Upper lobe of right lung (tissue), 1 donor: ENCODE data around the gene CYP4V2. TPM values are rescaled to one million over a fixed set of nuclear protein-coding genes. Genes with fewer than 3 reads are reported as not detected.
A peak's percentile ranks its signal among the peaks of the same experiment; 100 is the strongest.

Experiments
- ATAC-seq: fragments of 200-7000 bp; cut with Tn5 transposase; one replicate; pipeline ENCODE4 v1.9.1; 2020; ENCODE audit warnings: mild to moderate bottlenecking, moderate library complexity
- DNase-seq: peaks from one replicate; pipeline ENCODE4 v3.0.0-alpha.2; 2020
- H3K27ac ChIP-seq: fragments of 200-600 bp; one replicate; pipeline ENCODE4 v1.8.0; 2022
- H3K27me3 ChIP-seq: fragments of 200-600 bp; one replicate; pipeline ENCODE4 v1.8.0; 2022; ENCODE audit warnings: mild to moderate bottlenecking
- H3K36me3 ChIP-seq: fragments of 200-600 bp; one replicate; pipeline ENCODE4 v1.8.0; 2022
- H3K4me1 ChIP-seq: fragments of 200-600 bp; one replicate; pipeline ENCODE4 v1.8.0; 2022
- H3K4me3 ChIP-seq: fragments of 200-600 bp; one replicate; pipeline ENCODE4 v1.8.0; 2022; ENCODE audit warnings: mild to moderate bottlenecking
- H3K9me3 ChIP-seq: fragments of 200-600 bp; one replicate; pipeline ENCODE4 v1.8.0; 2022
- intact Hi-C: fragments of 100-400 bp; cut with DNase I; formaldehyde crosslinking; loops from one replicate; pipeline ENCODE4 v1.11.0; 2022
- total RNA-seq: library from RNA; stranded (reverse); fragmentation: NEBNext Ultra II Directional; extraction: Animal tissue kit (Norgen Biotek cat#: 25700); gene quantifications from one replicate; pipeline ENCODE4 v1.2.1, GENCODE V29; 2021
- TF ChIP-seq, protein P1 (sequence below): fragments of 200-600 bp; IDR thresholded peaks from one replicate; pipeline ENCODE4 v1.8.0; 2022; ENCODE audit warnings: antibody characterized with exemption
- donor health status: DM: no; HTN: yes; CAD: no; lungs with severe emphysema.

The CYP4V2 gene
- total RNA-seq, 1 donor from 2014 or later: 35.4 TPM

DNA sequence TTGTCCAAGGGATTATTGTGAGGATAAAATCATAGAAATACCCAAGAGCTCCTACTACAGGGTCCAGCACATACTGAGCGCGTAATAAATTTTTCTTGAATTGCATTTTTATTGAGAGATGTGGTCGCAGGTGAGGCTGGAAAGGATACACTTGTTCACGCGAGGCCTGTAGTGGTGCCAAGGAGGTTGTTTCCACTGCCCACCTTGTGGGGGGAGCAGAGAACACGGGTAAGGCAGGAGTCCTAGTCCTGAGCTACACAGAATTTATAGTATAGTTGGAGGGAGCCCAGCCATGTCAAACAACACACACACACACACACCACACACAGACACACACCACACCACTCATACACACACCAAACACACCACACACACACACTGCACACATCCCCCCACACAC lies 31.8 kb upstream of the CYP4V2 start:
- intact Hi-C loops: no loop called here
- H3K27ac ChIP-seq: no peak overlapping the region
- H3K9me3 ChIP-seq: no peaks in the 10 kb centered on the region
- peaks cover 7% of the 10 kb centered on the region for H3K36me3 ChIP-seq
- DNase-seq: no peak
- H3K27me3 ChIP-seq: no peaks in the 10 kb centered on the region
- peak; percentile 12 for ATAC-seq
- H3K4me1 ChIP-seq: no peaks in the 10 kb centered on the region
- TF ChIP-seq, protein P1, sequence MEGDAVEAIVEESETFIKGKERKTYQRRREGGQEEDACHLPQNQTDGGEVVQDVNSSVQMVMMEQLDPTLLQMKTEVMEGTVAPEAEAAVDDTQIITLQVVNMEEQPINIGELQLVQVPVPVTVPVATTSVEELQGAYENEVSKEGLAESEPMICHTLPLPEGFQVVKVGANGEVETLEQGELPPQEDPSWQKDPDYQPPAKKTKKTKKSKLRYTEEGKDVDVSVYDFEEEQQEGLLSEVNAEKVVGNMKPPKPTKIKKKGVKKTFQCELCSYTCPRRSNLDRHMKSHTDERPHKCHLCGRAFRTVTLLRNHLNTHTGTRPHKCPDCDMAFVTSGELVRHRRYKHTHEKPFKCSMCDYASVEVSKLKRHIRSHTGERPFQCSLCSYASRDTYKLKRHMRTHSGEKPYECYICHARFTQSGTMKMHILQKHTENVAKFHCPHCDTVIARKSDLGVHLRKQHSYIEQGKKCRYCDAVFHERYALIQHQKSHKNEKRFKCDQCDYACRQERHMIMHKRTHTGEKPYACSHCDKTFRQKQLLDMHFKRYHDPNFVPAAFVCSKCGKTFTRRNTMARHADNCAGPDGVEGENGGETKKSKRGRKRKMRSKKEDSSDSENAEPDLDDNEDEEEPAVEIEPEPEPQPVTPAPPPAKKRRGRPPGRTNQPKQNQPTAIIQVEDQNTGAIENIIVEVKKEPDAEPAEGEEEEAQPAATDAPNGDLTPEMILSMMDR: no peak
- no peak overlapping the region for H3K4me3 ChIP-seq

DNA sequence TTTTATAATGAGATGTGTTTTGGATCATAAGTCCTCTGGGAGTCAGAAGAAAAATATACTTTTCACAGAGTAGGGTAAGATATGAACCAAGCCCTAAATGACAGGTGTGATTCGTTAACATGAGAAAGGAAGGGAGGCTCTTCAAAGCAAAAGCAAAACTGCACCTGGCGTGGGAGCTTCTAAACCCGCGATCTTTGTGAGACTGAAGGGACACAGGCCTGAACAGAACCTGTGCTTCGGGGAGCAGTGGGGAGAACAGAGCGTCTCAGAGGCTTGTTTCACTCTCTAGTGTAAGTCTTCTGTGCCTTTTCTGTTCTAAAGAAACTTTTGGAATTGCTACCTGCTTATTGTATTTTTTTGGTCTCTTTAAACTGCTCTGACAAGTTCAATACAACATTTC lies 30.2 kb upstream of the CYP4V2 start:
- ATAC-seq (no peak), DNase-seq (no peak)
- TF ChIP-seq, protein P1: no peak

DNA sequence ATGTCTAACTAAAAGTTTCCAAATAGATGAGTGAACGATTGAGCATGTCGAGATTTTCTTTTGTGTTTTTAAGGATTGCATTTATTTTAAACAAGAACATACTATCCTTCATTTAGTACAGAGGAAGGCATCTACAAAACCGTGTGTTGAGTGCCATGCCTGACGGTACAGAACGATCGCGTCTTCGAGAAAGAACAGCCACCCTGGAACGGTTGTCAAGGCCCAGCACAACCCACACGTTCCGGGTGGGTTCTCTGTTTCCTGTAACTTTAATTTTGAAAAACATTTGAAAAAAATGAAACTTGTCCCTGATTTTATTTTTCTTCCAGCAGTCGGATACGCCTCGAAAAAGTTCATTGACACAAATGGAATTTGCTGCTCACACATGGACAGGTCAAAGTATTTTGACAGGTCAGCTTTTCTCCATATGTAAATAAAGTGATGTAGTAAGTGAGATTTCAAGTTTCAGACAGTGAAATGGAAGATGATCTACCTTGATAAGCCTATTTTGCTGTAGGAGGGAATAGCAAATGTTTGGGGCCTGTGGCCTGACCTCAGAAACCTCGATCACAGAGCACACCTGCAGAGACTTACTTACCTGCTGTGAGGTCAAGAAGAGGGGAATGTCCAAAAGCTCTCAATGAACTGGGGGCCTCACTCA lies 24.4 kb upstream of the CYP4V2 start:
- DNase-seq (no peak), ATAC-seq (no peak)
- Histone ChIP-seq H3K4me3 (no peak overlapping the region), H3K27me3 (no peaks in the 10 kb centered on the region), H3K4me1 (no peaks in the 10 kb centered on the region), H3K9me3 (no peaks in the 10 kb centered on the region), H3K36me3 (no peaks in the 10 kb centered on the region), H3K27ac (no peak overlapping the region)
- intact Hi-C loops: no loop called here
- TF ChIP-seq, protein P1: no peak

More for the DNA sequence above, 30.2 kb upstream of the CYP4V2 start:
- intact Hi-C loops: no loop called here
- no peaks in the 10 kb centered on the region for H3K27me3 ChIP-seq
- H3K4me1 ChIP-seq: no peaks in the 10 kb centered on the region
- H3K27ac ChIP-seq: no peak overlapping the region
- no peaks in the 10 kb centered on the region for H3K9me3 ChIP-seq
- no peak overlapping the region for H3K4me3 ChIP-seq
- peaks cover 7% of the 10 kb centered on the region for H3K36me3 ChIP-seq

DNA sequence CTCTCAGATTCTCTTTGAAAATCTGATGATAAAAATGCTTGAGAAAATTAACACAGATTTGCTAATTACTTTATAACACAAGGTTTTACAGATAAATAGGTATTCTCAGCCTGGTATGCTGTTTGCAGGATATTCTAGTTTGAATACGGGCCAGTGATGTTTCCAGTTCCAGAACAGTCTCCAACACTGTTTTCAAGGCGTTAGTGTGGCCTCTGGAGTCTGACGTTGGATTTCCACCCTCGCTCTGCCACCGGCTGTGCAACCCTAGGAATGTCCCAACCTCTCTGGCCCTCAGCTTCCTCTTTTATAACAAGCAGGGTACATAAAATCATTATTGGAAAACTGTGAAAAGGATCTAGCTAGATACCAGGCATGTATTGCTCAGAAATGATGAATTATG lies 23.8 kb upstream of the CYP4V2 start:
- Histone ChIP-seq H3K9me3 (no peaks in the 10 kb centered on the region), H3K4me3 (no peak overlapping the region), H3K4me1 (no peaks in the 10 kb centered on the region), H3K27ac (no peak overlapping the region), H3K36me3 (no peaks in the 10 kb centered on the region), H3K27me3 (no peaks in the 10 kb centered on the region)
- DNase-seq (no peak), ATAC-seq (peak; percentile 16)
- intact Hi-C loops: no loop called here
- TF ChIP-seq, protein P1: no peak

DNA sequence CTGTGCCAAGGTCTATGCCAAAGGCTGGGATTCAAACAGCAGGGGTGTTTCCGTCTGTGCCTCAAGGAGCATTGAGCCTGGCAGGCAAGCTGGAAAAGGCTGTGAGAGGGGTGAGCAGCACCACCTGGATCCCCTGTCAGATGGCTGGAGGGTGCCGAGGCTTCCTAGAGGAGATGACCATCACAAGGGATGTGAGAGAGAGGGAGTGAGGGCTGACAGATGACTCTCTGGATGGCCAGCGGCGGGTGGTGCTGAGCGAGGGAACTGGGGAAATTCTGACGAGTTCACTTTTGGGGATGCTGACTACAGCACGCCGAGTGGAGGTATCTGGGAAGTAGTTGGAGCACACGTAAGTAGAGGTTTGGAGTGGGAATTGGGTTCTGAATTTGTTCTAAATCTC lies 22.6 kb upstream of the CYP4V2 start:
- Histone ChIP-seq H3K9me3 (no peaks in the 10 kb centered on the region), H3K27me3 (no peaks in the 10 kb centered on the region), H3K4me3 (no peak overlapping the region), H3K4me1 (no peaks in the 10 kb centered on the region), H3K27ac (no peak overlapping the region), H3K36me3 (no peaks in the 10 kb centered on the region)
- intact Hi-C loops: no loop called here
- no peak for DNase-seq
- ATAC-seq: no peak
- TF ChIP-seq, protein P1: no peak
